HG02981 (cell line): ENCODE data around the gene FOXD4.
"Not testable (repeated sequence)": the region's sequence is repeated elsewhere in the genome, so short reads cannot be mapped to it uniquely, and the experiment has no call there.

ENCODE experiments used
- ATAC-seq: cut with Tn5 transposase; IDR thresholded peaks from one replicate; pipeline ENCODE4 v1.9.1; 2021; ENCODE audit warnings: mild to moderate bottlenecking, moderate library complexity; ENCODE audit not compliant: unreplicated experiment

Gene FOXD4

GRCh38 chr9:117995-118467 lies at the start of gene FOXD4:
TSS of gene FOXD4 (minus strand) at chr9:118417. CDS start at chr9:118119, 298 bp downstream.
- not testable (repeated sequence) for ATAC-seq

GRCh38 chr9:159871-160270 lies 41.7 kb upstream of the FOXD4 start:
- ATAC-seq = not testable (repeated sequence)

- ATAC-seq = not testable (repeated sequence)
Observed at GRCh38 chr9:151173-151572, 33.0 kb upstream of the FOXD4 start.

GRCh38 chr9:139880-140279 lies 21.7 kb upstream of the FOXD4 start:
- not testable (repeated sequence) for ATAC-seq

GRCh38 chr9:117144-117994 lies 848 bp downstream of the FOXD4 start:
- not testable (repeated sequence) for ATAC-seq

GRCh38 chr9:116239-117077 lies 1.8 kb downstream of the FOXD4 start:
- ATAC-seq = not testable (repeated sequence)

- not testable (repeated sequence) for ATAC-seq
Observed at GRCh38 chr9:115118-115451, 3.1 kb downstream of the FOXD4 start.

GRCh38 chr9:114267-115117 lies 3.7 kb downstream of the FOXD4 start:
- ATAC-seq = peak; percentile 22

GRCh38 chr9:113468-114266 lies 4.5 kb downstream of the FOXD4 start:
- peak; percentile 51 for ATAC-seq

GRCh38 chr9:112589-113467 lies 5.4 kb downstream of the FOXD4 start:
- ATAC-seq = not testable (repeated sequence)

GRCh38 chr9:110672-111071 lies 7.5 kb downstream of the FOXD4 start:
- not testable (repeated sequence) for ATAC-seq

GRCh38 chr9:109540-109939 lies 8.7 kb downstream of the FOXD4 start:
- ATAC-seq = not testable (repeated sequence)

GRCh38 chr9:108742-109495 lies 9.3 kb downstream of the FOXD4 start:
- not testable (repeated sequence) for ATAC-seq

GRCh38 chr9:105991-106390 lies 12.2 kb downstream of the FOXD4 start:
- ATAC-seq = not testable (repeated sequence)

- ATAC-seq = not testable (repeated sequence)
Observed at GRCh38 chr9:100430-100829, 17.8 kb downstream of the FOXD4 start.

GRCh38 chr9:99867-100266 lies 18.4 kb downstream of the FOXD4 start:
- ATAC-seq = not testable (repeated sequence)

- ATAC-seq = not testable (repeated sequence)
Observed at GRCh38 chr9:98775-99174, 19.4 kb downstream of the FOXD4 start.

GRCh38 chr9:94992-95391 lies 23.2 kb downstream of the FOXD4 start:
- not testable (repeated sequence) for ATAC-seq
